Measurements from ENCODE around the gene OR2W1. TPM values are rescaled to one million over a fixed set of nuclear protein-coding genes. Genes with fewer than 3 reads are reported as not detected.

OR2W1 gene
- total and polyA plus RNA-seq, 2 donors (not counting 3 experiments of a cell fraction or from before 2014, with no cell fraction given): not detected

DNA sequence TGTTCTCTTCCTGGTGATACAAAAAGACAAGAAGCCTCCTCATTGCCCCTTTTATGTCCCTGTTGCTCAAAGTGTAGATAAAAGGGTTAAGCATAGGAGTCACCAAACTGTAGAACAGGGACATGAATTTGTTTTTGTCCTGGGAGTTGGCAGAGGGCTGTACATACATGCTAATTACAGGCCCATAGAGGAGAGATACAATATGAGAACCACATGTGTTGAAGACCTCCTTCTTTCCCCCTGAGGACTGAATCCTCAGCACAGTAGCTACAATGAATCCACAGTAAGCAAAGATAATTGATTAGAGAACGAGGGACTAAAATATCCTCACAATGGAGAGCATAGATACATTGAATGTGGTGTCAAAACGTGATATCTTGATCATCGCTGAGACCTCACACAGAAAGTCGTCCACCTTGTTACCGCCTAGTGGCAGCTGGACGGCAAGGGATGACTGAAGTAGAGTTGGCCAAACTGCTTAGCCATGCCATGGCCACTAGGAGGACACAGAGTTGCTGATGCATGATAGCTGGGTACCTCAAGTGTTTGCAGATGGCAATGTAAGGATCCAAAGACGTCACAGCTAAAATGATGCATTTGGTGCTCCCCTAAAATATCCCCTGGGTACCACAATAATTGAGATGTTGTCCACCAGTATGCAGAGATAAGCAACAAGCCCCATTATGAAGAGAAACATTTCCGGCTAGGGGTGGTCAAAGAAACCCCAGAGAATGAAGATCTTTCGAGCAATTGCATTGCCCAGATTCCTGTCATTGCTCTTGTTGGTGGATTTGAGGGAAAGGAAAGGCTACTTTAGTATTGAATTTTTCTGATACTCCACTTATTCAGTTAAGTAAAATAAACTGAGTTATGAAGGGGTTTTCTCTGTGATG is 27.1 kb upstream of the OR2W1 start:
- DNase-seq (ENCODE audit: low read depth, low spot score) (peak; percentile 25), FAIRE-seq (peak; percentile 68)
- Histone ChIP-seq H3K9me1 (replicated peaks; ENCODE audit: control insufficient read depth, extremely low read depth, insufficient read depth, low read length) (no peaks in the 10 kb centered on the region), H3K79me2 (ENCODE audit: control insufficient read depth, insufficient read depth, low read length) (no peaks in the 10 kb centered on the region), H3K9ac (replicated peaks; ENCODE audit: extremely low read depth, insufficient read depth, low read length) (no peak overlapping the region), H4K20me1 (replicated peaks; ENCODE audit: control insufficient read depth, extremely low read depth, insufficient read depth, low read length) (no peaks in the 10 kb centered on the region), H3K9me3 (replicated peaks; ENCODE audit: control insufficient read depth, insufficient read depth, low read length) (no peaks in the 10 kb centered on the region), H3K36me3 (ENCODE audit: control insufficient read depth in 2 of 2, extremely low read depth in 1 of 2, insufficient read depth in 2 of 2, low read length in 2 of 2) (no peaks in the 10 kb centered on the region), H3K27ac (ENCODE audit: insufficient read depth, low read depth, low read length) (no peak overlapping the region), H2AFZ (ENCODE audit: low read depth, low read length) (no peak overlapping the region), H3K27me3 (ENCODE audit: control insufficient read depth in 2 of 2, insufficient read depth in 2 of 2, low read length in 2 of 2) (no peaks in the 10 kb centered on the region), H3K4me1 (ENCODE audit: control insufficient read depth, extremely low read depth, insufficient read depth, low read length) (no peaks in the 10 kb centered on the region), H3K4me2 (ENCODE audit: insufficient read depth, low read length) (no peak overlapping the region), H3K4me3 (replicated peaks in 1 of 3; ENCODE audit: insufficient read depth in 1 of 3, low read depth in 1 of 3, low read length in 3 of 3) (no peak overlapping the region)
- ChIA-PET CTCF (interaction anchor here (0.5 to 1.9 kb wide), 5 partner anchors 278 to 582 kb away, joined by 3 to 12 read pairs (median 3); no protein-coding TSS in a partner anchor), POLR2A (no interaction called here)
- intact Hi-C loops (cut with micrococcal nuclease): loop anchor here (1.0 kb wide), 1 partner anchor 517 kb away; no protein-coding TSS in a partner anchor
- BruUV-seq (replicated peaks): no TSS peak
- dilution Hi-C loops (cut with MboI; ENCODE audit: extremely low pct_ligation_motif_present, low sequenced_read_pairs): no loop called here
- TF ChIP-seq, protein P1, sequence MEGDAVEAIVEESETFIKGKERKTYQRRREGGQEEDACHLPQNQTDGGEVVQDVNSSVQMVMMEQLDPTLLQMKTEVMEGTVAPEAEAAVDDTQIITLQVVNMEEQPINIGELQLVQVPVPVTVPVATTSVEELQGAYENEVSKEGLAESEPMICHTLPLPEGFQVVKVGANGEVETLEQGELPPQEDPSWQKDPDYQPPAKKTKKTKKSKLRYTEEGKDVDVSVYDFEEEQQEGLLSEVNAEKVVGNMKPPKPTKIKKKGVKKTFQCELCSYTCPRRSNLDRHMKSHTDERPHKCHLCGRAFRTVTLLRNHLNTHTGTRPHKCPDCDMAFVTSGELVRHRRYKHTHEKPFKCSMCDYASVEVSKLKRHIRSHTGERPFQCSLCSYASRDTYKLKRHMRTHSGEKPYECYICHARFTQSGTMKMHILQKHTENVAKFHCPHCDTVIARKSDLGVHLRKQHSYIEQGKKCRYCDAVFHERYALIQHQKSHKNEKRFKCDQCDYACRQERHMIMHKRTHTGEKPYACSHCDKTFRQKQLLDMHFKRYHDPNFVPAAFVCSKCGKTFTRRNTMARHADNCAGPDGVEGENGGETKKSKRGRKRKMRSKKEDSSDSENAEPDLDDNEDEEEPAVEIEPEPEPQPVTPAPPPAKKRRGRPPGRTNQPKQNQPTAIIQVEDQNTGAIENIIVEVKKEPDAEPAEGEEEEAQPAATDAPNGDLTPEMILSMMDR (IDR thresholded peaks at IDR 0.05; ENCODE audit: extremely low read depth in 1 of 2, insufficient read depth in 1 of 2, low read depth in 1 of 2, low read length in 2 of 2): peak; percentile 53 to 73
- no peak for TF ChIP-seq FOS (IDR thresholded peaks at IDR 0.05; ENCODE audit: borderline replicate concordance, insufficient read depth, low read length)

DNA sequence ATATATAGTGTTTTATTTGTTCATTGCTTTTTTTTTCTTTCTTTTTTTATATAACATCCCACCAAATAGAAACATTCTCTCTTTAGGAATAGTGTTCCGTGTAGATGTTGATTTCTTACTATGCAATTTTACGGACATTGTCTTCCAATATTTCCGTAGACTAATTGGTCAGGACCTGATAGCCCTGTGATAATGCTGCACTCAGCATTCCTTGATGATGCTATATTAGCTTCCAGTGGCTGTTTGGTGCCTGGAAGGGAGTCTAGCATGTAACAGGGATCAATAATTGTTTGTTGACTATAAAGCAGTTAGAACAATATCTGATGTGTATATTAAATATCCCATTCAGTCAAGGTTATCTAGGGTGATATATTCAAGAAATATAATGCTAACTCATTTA is 6.7 kb upstream of the OR2W1 start:
- Histone ChIP-seq H3K4me3 (replicated peaks in 1 of 3; ENCODE audit: insufficient read depth in 1 of 3, low read depth in 1 of 3, low read length in 3 of 3) (no peak overlapping the region), H4K20me1 (replicated peaks; ENCODE audit: control insufficient read depth, extremely low read depth, insufficient read depth, low read length) (no peaks in the 10 kb centered on the region), H3K79me2 (ENCODE audit: control insufficient read depth, insufficient read depth, low read length) (no peaks in the 10 kb centered on the region), H3K4me1 (ENCODE audit: control insufficient read depth, extremely low read depth, insufficient read depth, low read length) (no peaks in the 10 kb centered on the region), H2AFZ (ENCODE audit: low read depth, low read length) (no peak overlapping the region), H3K27me3 (ENCODE audit: control insufficient read depth in 2 of 2, insufficient read depth in 2 of 2, low read length in 2 of 2) (no peaks in the 10 kb centered on the region), H3K9me3 (replicated peaks; ENCODE audit: control insufficient read depth, insufficient read depth, low read length) (no peaks in the 10 kb centered on the region), H3K9me1 (replicated peaks; ENCODE audit: control insufficient read depth, extremely low read depth, insufficient read depth, low read length) (no peaks in the 10 kb centered on the region), H3K4me2 (ENCODE audit: insufficient read depth, low read length) (no peak overlapping the region), H3K36me3 (ENCODE audit: control insufficient read depth in 2 of 2, extremely low read depth in 1 of 2, insufficient read depth in 2 of 2, low read length in 2 of 2) (no peaks in the 10 kb centered on the region), H3K27ac (ENCODE audit: insufficient read depth, low read depth, low read length) (no peak overlapping the region), H3K9ac (replicated peaks; ENCODE audit: extremely low read depth, insufficient read depth, low read length) (no peak overlapping the region)
- DNase-seq (ENCODE audit: low read depth, low spot score): no peak
- dilution Hi-C loops (cut with MboI; ENCODE audit: extremely low pct_ligation_motif_present, low sequenced_read_pairs) (no loop called here), intact Hi-C loops (cut with micrococcal nuclease) (no loop called here)
- no peak for FAIRE-seq
- POLR2A ChIA-PET: no interaction called here
- CTCF ChIA-PET: no interaction called here
- no TSS peak for BruUV-seq (replicated peaks)
- TF ChIP-seq EZH2 (IDR thresholded peaks at IDR 0.05; ENCODE audit: borderline replicate concordance, low read depth, low read length, severe bottlenecking): no peak
- no peak for TF ChIP-seq POLR2AphosphoS5 (IDR thresholded peaks at IDR 0.05; ENCODE audit: insufficient read depth, low read depth, low read length)
- TF ChIP-seq, protein P2, sequence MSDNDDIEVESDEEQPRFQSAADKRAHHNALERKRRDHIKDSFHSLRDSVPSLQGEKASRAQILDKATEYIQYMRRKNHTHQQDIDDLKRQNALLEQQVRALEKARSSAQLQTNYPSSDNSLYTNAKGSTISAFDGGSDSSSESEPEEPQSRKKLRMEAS (IDR thresholded peaks at IDR 0.05; ENCODE audit: insufficient read depth, insufficient read length): no peak
- TF ChIP-seq GATA2 (IDR thresholded peaks at IDR 0.05; ENCODE audit: insufficient read depth, insufficient read length, low read depth, low read length): no peak
- TF ChIP-seq POLR2A (IDR thresholded peaks at IDR 0.05; ENCODE audit: low read depth, low read length): no peak
- no peak for TF ChIP-seq FOS (IDR thresholded peaks at IDR 0.05; ENCODE audit: borderline replicate concordance, insufficient read depth, low read length)

Measured in endothelial cell of umbilical vein (primary cell).